H9 (cell line): ENCODE measurements around the gene FAM204A. TPM values are rescaled to one million over a fixed set of nuclear protein-coding genes. Genes with fewer than 3 reads are reported as not detected.
A peak's percentile ranks its signal among the peaks of the same experiment; 100 is the strongest.

ENCODE experiments used
- DNase-seq: peaks from one replicate; pipeline ENCODE4 v3.0.0-alpha.2; 2017
- H2AFZ ChIP-seq: one replicate; pipeline ENCODE4 v1.6.1; 2013; ENCODE audit warnings: mild to moderate bottlenecking, low read length, control low read depth, moderate library complexity
- H2AK5ac ChIP-seq: 2 replicates; pipeline ENCODE4 v1.6.1; 2013; ENCODE audit warnings: low read length, control low read depth, mixed read lengths; ENCODE audit not compliant: insufficient read length
- H2BK120ac ChIP-seq: one replicate; pipeline ENCODE4 v1.6.1; 2013; ENCODE audit warnings: low read depth, mild to moderate bottlenecking, low read length, control low read depth, inconsistent platforms; ENCODE audit not compliant: poor library complexity, severe bottlenecking
- H2BK12ac ChIP-seq: 2 replicates; pipeline ENCODE4 v1.6.1; 2013; ENCODE audit warnings: low read length, control low read depth, mixed read lengths, low read depth; ENCODE audit not compliant: insufficient read length
- H2BK15ac ChIP-seq: 2 replicates; pipeline ENCODE4 v1.6.1; 2013; ENCODE audit warnings: low read depth, low read length, control low read depth
- H2BK20ac ChIP-seq: one replicate; pipeline ENCODE4 v1.6.1; 2013; ENCODE audit warnings: low read depth, mild to moderate bottlenecking, low read length, control low read depth, inconsistent platforms; ENCODE audit not compliant: poor library complexity, severe bottlenecking
- H2BK5ac ChIP-seq: 2 replicates; pipeline ENCODE4 v1.6.1; 2013; ENCODE audit warnings: low read length, control low read depth, mixed read lengths; ENCODE audit not compliant: insufficient read length
- H3K14ac ChIP-seq: 2 replicates; pipeline ENCODE4 v1.6.1; 2013; ENCODE audit warnings: low read length, control low read depth; ENCODE audit not compliant: insufficient read depth
- H3K18ac ChIP-seq: 2 replicates; pipeline ENCODE4 v1.6.1; 2013; ENCODE audit warnings: low read depth, mild to moderate bottlenecking, mixed read lengths, low read length, control low read depth; ENCODE audit not compliant: insufficient read length
- H3K23ac ChIP-seq: 2 replicates; pipeline ENCODE4 v1.6.1; 2013; ENCODE audit warnings: low read length, control low read depth, mixed read lengths, low read depth; ENCODE audit not compliant: insufficient read length
- H3K23me2 ChIP-seq: 2 replicates; pipeline ENCODE4 v1.6.1; 2013; ENCODE audit warnings: low read depth, mild to moderate bottlenecking, mixed read lengths, low read length, control low read depth; ENCODE audit not compliant: insufficient read length, poor library complexity, severe bottlenecking
- H3K27ac ChIP-seq: 2 replicates; pipeline ENCODE4 v1.5.1; 2013; ENCODE audit warnings: low read length, control low read depth, mixed read lengths, low read depth; ENCODE audit not compliant: insufficient read length
- H3K27me3 ChIP-seq: 2 replicates; pipeline ENCODE4 v1.6.1; 2013; ENCODE audit warnings: low read length, control low read depth, inconsistent platforms; ENCODE audit not compliant: insufficient read depth
- H3K4ac ChIP-seq: 2 replicates; pipeline ENCODE4 v1.6.1; 2013; ENCODE audit warnings: low read depth, mild to moderate bottlenecking, control low read depth, inconsistent platforms, low read length, moderate library complexity
- H3K4me1 ChIP-seq: 2 replicates; pipeline ENCODE4 v1.6.1; 2013; ENCODE audit warnings: low read length, control low read depth, inconsistent platforms; ENCODE audit not compliant: insufficient read depth
- H3K4me2 ChIP-seq: 2 replicates; pipeline ENCODE4 v1.6.1; 2013; ENCODE audit warnings: low read length, control low read depth, mixed read lengths; ENCODE audit not compliant: insufficient read length, insufficient read depth
- H3K56ac ChIP-seq: 2 replicates; pipeline ENCODE4 v1.6.1; 2013; ENCODE audit warnings: low read depth, mild to moderate bottlenecking, mixed read lengths, low read length, control low read depth; ENCODE audit not compliant: insufficient read length
- H3K79me1 ChIP-seq: 2 replicates; pipeline ENCODE4 v1.6.1; 2013; ENCODE audit warnings: low read depth, mild to moderate bottlenecking, moderate library complexity, low read length, control low read depth, inconsistent platforms; ENCODE audit not compliant: insufficient read depth, poor library complexity, severe bottlenecking
- H3K79me2 ChIP-seq: 2 replicates; pipeline ENCODE4 v1.6.1; 2013; ENCODE audit warnings: low read length, control low read depth, inconsistent platforms; ENCODE audit not compliant: insufficient read depth
- H3K9ac ChIP-seq: 2 replicates; pipeline ENCODE4 v1.6.1; 2013; ENCODE audit warnings: low read length, control low read depth, mixed read lengths; ENCODE audit not compliant: insufficient read length; ENCODE audit errors: extremely low read depth
- H3K9me3 ChIP-seq: one replicate; pipeline ENCODE4 v1.6.1; 2013; ENCODE audit warnings: low read depth, low read length, inconsistent platforms; ENCODE audit not compliant: control insufficient read depth
- H3T11ph ChIP-seq: one replicate; pipeline ENCODE4 v1.6.1; 2013; ENCODE audit warnings: mild to moderate bottlenecking, low read length, control low read depth, inconsistent platforms
- H4K20me1 ChIP-seq: one replicate; pipeline ENCODE4 v1.6.1; 2013; ENCODE audit not compliant: control insufficient read depth, insufficient read length, insufficient read depth
- H4K5ac ChIP-seq: 2 replicates; pipeline ENCODE4 v1.6.1; 2013; ENCODE audit warnings: low read depth, mild to moderate bottlenecking, mixed read lengths, low read length, control low read depth; ENCODE audit not compliant: insufficient read length
- H4K8ac ChIP-seq: replicated peaks from 2 replicates; pipeline ENCODE4 v1.6.1; 2013; ENCODE audit warnings: low read length, control low read depth, mixed read lengths, low read depth; ENCODE audit not compliant: insufficient read length
- H4K91ac ChIP-seq: 2 replicates; pipeline ENCODE4 v1.6.1; 2013; ENCODE audit warnings: low read depth, mild to moderate bottlenecking, moderate library complexity, mixed read lengths, low read length, control low read depth; ENCODE audit not compliant: insufficient read length
- H3K27ac Mint-ChIP-seq, 3 experiments: 2 replicates in 2 of 3; 3 replicates in 1 of 3; pipeline ENCODE4 v1.8.0; 2020 to 2021; ENCODE audit warnings: mixed read lengths in 3 of 3, mild to moderate bottlenecking in 1 of 3, moderate library complexity in 1 of 3
- H3K27me3 Mint-ChIP-seq: 2 replicates; pipeline ENCODE4 v1.8.0; 2021; ENCODE audit warnings: low read depth, mild to moderate bottlenecking, moderate library complexity, mixed read lengths
- H3K36me3 Mint-ChIP-seq, 3 experiments: 2 replicates in 2 of 3; 3 replicates in 1 of 3; pipeline ENCODE4 v1.8.0; 2020 to 2021; ENCODE audit warnings: low read depth in 3 of 3, mixed read lengths in 3 of 3; ENCODE audit not compliant: insufficient read depth in 1 of 3
- H3K4me1 Mint-ChIP-seq, 2 experiments: 2 replicates each; pipeline ENCODE4 v1.8.0; 2020; ENCODE audit warnings: mixed read lengths in 2 of 2
- H3K4me3 Mint-ChIP-seq, 2 experiments: 2 replicates in 1 of 2; 3 replicates in 1 of 2; pipeline ENCODE4 v1.8.0; 2020 to 2021; ENCODE audit warnings: mild to moderate bottlenecking in 2 of 2, mixed read lengths in 2 of 2, moderate library complexity in 1 of 2
- H3K9me3 Mint-ChIP-seq, 2 experiments: 2 replicates in 1 of 2; 3 replicates in 1 of 2; pipeline ENCODE4 v1.8.0; 2020; ENCODE audit warnings: mild to moderate bottlenecking in 2 of 2, mixed read lengths in 2 of 2, moderate library complexity in 1 of 2
- CTCF ChIP-seq: fragments of 200-600 bp; sonication (generic); conservative IDR thresholded peaks from 3 replicates; pipeline ENCODE4 v1.8.0; 2021; ENCODE audit warnings: antibody characterized with exemption, mild to moderate bottlenecking
- WGBS: extraction: QIAGEN DNeasy Blood & Tissue Kit; methylation state at CpG from one replicate; pipeline ENCODE4 v1.1.7; 2013; ENCODE audit warnings: missing lambda C conversion rate, low lambda C conversion rate, mixed read lengths; ENCODE audit not compliant: insufficient read length; ENCODE audit errors: extremely low coverage; 5-methylcytosine and 5-hydroxymethylcytosine counted together
- total RNA-seq: library from RNA; stranded (reverse); gene quantifications from 2 replicates; pipeline ENCODE4 v1.2.1, GENCODE V29; 2021

FAM204A gene
- total RNA-seq, 1 experiment from 2014 or later: 42.5 TPM

- no CpG with 5 or more reads among the region's 6 CpGs for WGBS
- no peak overlapping the region for H2BK15ac ChIP-seq
- H2BK5ac ChIP-seq: no peak overlapping the region
- no peak overlapping the region for H3K23ac ChIP-seq
- no peak overlapping the region for H3K4me2 ChIP-seq
- no peak; the same call in 2 of the 3 replicates for TF ChIP-seq CTCF
- H2BK120ac ChIP-seq: no peak overlapping the region
- peak; percentile 43 for DNase-seq
- Mint-ChIP-seq H3K27ac (peak overlapping the region in 1 of 3 experiments; percentile 29; a peak in 1 of 7 replicates), H3K36me3 (peaks cover 0 to 19% (median 5%) of the 10 kb centered on the region in 3 experiments; a peak in 4 of 7 replicates), H3K9me3 (no peaks in the 10 kb centered on the region), H3K4me1 (no peaks in the 10 kb centered on the region), H3K27me3 (no peaks in the 10 kb centered on the region), H3K4me3 (no peak overlapping the region)
- no peak overlapping the region for H3K9ac ChIP-seq
- no peak overlapping the region for H2BK20ac ChIP-seq
- H3K79me1 ChIP-seq: no peaks in the 10 kb centered on the region
- no peak overlapping the region for H4K91ac ChIP-seq
- no peaks in the 10 kb centered on the region for H3K79me2 ChIP-seq
- H2AFZ ChIP-seq: no peak overlapping the region
- no peak overlapping the region for H2AK5ac ChIP-seq
- H3K18ac ChIP-seq: no peak overlapping the region
- no peak overlapping the region for H4K8ac ChIP-seq
- H4K20me1 ChIP-seq: no peaks in the 10 kb centered on the region
- no peak overlapping the region for H3K27ac ChIP-seq
- no peak overlapping the region for H3T11ph ChIP-seq
- H3K56ac ChIP-seq: no peak overlapping the region
- no peak overlapping the region for H3K4ac ChIP-seq
- H3K4me1 ChIP-seq: no peaks in the 10 kb centered on the region
- no peak overlapping the region for H4K5ac ChIP-seq
- no peaks in the 10 kb centered on the region for H3K27me3 ChIP-seq
- H3K9me3 ChIP-seq: no peaks in the 10 kb centered on the region
- H3K14ac ChIP-seq: no peak overlapping the region
- H2BK12ac ChIP-seq: no peak overlapping the region
- no peaks in the 10 kb centered on the region for H3K23me2 ChIP-seq
Observed at GRCh38 chr10:118308664-118309063, 33.5 kb downstream of the FAM204A start.
